ENCODE results near the gene MPZL3.

DNA sequence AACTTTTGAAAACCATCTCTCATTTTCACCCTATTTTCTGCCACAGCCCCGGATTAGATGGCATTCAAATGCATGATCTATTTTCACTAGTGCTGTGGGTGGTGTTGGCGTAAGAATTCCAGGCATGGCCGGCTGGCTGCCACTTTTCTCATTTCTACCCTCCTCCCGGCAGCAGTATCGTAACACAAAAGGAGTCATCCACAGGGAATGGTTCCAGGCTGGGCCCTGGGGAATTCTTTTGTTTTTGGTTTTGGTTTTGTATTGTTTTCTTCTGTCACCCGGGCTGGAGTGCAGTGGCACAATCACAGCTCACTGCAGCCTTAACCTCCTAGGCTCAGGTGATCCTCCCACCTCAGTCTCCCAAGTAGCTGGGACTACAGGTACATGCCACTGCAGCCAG lies 41.2 kb downstream of the MPZL3 start:
- TF ChIP-seq, protein P1, sequence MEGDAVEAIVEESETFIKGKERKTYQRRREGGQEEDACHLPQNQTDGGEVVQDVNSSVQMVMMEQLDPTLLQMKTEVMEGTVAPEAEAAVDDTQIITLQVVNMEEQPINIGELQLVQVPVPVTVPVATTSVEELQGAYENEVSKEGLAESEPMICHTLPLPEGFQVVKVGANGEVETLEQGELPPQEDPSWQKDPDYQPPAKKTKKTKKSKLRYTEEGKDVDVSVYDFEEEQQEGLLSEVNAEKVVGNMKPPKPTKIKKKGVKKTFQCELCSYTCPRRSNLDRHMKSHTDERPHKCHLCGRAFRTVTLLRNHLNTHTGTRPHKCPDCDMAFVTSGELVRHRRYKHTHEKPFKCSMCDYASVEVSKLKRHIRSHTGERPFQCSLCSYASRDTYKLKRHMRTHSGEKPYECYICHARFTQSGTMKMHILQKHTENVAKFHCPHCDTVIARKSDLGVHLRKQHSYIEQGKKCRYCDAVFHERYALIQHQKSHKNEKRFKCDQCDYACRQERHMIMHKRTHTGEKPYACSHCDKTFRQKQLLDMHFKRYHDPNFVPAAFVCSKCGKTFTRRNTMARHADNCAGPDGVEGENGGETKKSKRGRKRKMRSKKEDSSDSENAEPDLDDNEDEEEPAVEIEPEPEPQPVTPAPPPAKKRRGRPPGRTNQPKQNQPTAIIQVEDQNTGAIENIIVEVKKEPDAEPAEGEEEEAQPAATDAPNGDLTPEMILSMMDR (IDR thresholded peaks at IDR 0.05) = no peak
- no peak for TF ChIP-seq POLR2A (IDR thresholded peaks at IDR 0.05)

All from upper lobe of left lung (tissue), 4 donors.